GM13976 (cell line): ENCODE measurements around the gene FLVCR2.

Source experiments
- DNase-seq: peaks from one replicate; pipeline ENCODE4 v3.0.0; 2012; ENCODE audit warnings: low spot score
- in situ Hi-C: fragments of 300-500 bp; cut with MboI; formaldehyde crosslinking; loops from one replicate; pipeline ENCODE4 v1.12.0; 2022; ENCODE audit warnings: low sequenced_read_pairs, mixed read lengths, inconsistent platforms; ENCODE audit not compliant: unreplicated experiment
- TF ChIP-seq, protein P1 (sequence below): IDR thresholded peaks from 2 replicates; pipeline ENCODE4 v1.5.1; 2012; ENCODE audit warnings: borderline replicate concordance, mild to moderate bottlenecking; ENCODE audit not compliant: insufficient read depth; ENCODE audit errors: extremely low read depth, missing control alignments, control extremely low read depth

The FLVCR2 gene

DNA sequence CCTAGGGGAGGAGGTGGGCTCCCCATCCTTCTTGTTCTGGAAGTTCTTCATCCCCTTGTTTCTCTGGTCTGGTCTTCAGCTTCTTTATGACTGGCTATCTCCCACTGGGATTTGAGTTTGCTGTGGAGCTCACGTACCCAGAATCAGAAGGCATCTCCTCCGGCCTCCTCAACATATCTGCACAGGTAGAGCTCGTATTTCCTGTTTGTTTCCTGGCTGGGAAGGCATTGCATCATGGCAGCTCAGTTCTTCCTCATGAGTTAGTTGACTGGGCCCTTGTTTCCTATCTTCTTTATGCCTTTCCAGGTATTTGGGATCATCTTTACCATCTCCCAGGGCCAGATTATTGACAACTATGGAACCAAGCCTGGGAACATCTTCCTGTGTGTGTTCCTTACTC, 62.5 kb downstream of the FLVCR2 start:
- TF ChIP-seq, protein P1, sequence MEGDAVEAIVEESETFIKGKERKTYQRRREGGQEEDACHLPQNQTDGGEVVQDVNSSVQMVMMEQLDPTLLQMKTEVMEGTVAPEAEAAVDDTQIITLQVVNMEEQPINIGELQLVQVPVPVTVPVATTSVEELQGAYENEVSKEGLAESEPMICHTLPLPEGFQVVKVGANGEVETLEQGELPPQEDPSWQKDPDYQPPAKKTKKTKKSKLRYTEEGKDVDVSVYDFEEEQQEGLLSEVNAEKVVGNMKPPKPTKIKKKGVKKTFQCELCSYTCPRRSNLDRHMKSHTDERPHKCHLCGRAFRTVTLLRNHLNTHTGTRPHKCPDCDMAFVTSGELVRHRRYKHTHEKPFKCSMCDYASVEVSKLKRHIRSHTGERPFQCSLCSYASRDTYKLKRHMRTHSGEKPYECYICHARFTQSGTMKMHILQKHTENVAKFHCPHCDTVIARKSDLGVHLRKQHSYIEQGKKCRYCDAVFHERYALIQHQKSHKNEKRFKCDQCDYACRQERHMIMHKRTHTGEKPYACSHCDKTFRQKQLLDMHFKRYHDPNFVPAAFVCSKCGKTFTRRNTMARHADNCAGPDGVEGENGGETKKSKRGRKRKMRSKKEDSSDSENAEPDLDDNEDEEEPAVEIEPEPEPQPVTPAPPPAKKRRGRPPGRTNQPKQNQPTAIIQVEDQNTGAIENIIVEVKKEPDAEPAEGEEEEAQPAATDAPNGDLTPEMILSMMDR: no peak
- no peak for DNase-seq
- in situ Hi-C loops: no loop called here

DNA sequence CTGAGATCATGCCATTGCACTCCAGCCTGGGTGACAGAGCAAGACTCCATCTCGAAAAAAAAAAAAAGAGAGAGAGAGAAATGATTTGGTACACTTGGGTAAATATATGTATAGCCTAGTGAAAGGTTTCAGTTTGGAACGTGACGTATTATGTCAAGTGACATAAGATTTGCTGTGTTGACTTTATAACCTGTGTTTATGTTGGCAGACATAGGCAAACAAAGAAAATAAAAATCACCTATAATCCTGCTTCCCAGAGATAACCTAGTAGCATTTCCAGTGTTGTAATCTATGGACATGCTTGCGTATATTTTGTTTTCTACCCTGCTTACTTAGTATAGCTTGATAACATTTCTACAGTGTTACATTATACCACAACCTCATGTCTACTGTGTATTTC, 65.6 kb downstream of the FLVCR2 start:
- TF ChIP-seq, protein P1: no peak
- DNase-seq: no peak
- in situ Hi-C loops: no loop called here

DNA sequence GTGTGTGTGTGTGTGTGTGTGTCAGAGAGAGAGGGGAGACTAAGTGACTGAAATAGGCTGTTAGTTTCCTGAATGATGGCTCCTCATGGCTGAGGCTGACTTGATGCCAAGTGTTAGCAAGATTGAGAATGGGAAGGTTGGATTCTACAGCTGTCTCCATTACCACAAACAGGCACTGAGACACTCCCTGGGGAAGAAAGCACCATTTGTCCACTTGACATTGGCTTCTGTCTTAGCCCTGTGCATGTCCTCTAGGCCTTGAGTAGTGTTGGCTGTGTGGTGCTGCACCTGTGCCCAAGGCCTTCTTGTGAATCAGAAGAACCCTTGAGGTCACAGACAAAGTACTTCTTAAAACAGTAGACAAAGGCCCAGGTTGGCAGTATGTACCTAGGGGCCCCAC, 66.6 kb downstream of the FLVCR2 start:
- in situ Hi-C loops: loop anchor here (5.0 kb wide), 1 partner anchor 338 kb away; no protein-coding TSS in a partner anchor
- TF ChIP-seq, protein P1: no peak
- no peak for DNase-seq

DNA sequence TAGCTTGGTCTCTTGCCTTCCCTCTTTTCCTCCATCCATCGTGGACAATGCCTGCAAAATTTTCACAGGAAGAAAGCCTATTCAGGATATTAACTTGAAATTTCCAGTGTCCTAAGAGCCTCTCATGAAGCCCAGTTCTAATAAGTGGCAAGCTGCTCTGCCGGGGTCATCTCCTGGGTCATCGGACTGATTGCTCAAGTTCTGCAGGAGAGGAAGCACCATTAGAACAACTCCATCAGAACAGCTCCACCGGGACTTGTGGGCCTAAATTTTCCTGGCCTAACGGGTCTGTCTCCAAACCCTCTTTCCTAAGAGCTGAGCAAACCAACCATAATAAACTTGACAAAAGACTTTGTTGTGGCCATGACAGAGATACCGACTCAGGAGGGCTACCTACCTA, 68.3 kb downstream of the FLVCR2 start:
- in situ Hi-C loops: loop anchor here (5.0 kb wide), 1 partner anchor 339 kb away; no protein-coding TSS in a partner anchor
- DNase-seq: no peak
- TF ChIP-seq, protein P1: no peak

DNA sequence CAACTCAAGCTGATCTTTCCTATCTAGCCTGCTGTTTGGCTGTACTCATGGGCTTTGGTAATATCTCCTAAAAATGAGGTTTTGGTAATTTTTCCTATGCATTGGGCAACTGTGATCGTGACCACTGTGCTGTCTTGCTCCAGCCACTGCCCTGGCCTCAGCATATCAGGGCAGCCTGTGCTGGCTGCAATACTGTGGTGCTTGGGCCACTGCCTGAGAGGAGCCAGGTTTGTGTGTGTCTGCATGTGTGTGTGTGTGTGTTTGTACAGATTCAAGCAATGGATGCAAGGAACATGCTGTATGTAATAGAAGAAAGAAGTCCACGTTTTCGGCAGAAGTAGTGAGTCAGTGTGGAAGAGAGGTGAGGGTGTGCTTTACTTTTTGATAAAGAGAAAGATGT, 69.2 kb downstream of the FLVCR2 start:
- no peak for DNase-seq
- TF ChIP-seq, protein P1: no peak
- in situ Hi-C loops: loop anchor here (5.0 kb wide), 1 partner anchor 340 kb away; no protein-coding TSS in a partner anchor

DNA sequence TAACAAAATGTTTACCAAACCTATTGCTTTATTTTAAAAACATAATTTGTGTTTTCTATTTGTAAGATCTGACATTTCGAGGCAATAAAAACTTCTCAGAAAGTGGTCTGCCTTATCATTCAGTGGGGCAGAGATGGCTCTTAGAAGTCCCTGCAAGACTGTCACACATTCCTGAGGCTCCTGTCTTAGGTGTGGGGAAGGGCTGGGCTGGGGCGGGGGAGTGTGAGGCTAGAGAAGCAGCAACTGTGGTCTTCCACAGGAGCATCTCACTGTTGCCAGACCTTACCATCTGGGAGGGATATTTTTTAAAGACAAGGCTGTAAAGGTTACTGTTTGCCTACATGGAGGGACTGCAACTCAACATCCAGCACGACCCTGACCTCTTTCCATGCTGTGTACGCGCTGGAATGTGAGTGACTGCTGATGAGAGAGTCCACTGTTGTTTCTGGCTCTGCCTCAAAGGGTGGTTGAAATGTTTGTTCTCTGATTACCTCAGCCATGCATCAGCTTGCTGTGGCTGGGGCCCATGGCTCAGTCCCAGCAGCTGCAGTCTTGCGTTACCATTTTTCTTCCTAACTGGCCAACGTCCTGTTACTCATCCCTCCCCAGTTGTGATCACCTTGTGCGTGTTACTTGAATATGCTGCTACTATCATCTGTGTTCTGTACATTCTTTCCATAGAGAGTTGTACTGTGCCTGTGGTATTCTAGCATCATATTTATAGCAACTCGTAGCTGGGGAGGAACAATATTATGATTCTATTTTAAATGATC, 69.8 kb downstream of the FLVCR2 start:
- TF ChIP-seq, protein P1: no peak
- in situ Hi-C loops: loop anchor here (5.0 kb wide), 1 partner anchor 341 kb away; no protein-coding TSS in a partner anchor

DNA sequence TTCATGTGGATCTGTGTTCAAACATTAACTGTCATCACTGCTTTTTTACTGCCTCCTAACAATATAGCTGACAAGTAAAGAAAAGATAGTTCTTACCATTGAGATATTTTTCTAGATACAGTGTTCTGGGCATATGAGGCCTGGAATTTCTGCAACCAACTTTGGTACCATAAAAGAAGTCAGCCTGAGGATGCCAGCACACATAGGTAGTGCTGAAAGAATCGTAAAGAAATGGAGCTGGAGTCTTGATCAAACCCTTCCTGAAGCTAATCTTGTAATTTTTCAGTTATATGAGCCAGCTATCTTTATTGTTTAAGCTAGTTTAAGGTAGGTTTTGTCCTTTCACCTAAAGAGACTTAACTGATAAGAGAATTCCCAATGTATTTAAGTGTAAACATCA, 70.9 kb downstream of the FLVCR2 start:
- TF ChIP-seq, protein P1: no peak
- no peak for DNase-seq
- in situ Hi-C loops: loop anchor here (5.0 kb wide), 1 partner anchor 342 kb away; no protein-coding TSS in a partner anchor

More for the DNA sequence above, 69.8 kb downstream of the FLVCR2 start:
- no peak for DNase-seq
